ENCODE measurements around the gene FGD4.
"Not testable (repeated sequence)": the region's sequence is repeated elsewhere in the genome, so short reads cannot be mapped to it uniquely, and the experiment has no call there.

The FGD4 gene

GRCh38 chr12:32499048-32499447 is 99.7 kb downstream of the FGD4 start:
- DNase-seq: no peak

GRCh38 chr12:32501835-32502333 is 102.5 kb downstream of the FGD4 start:
- DNase-seq: peak; percentile 59

DNA sequence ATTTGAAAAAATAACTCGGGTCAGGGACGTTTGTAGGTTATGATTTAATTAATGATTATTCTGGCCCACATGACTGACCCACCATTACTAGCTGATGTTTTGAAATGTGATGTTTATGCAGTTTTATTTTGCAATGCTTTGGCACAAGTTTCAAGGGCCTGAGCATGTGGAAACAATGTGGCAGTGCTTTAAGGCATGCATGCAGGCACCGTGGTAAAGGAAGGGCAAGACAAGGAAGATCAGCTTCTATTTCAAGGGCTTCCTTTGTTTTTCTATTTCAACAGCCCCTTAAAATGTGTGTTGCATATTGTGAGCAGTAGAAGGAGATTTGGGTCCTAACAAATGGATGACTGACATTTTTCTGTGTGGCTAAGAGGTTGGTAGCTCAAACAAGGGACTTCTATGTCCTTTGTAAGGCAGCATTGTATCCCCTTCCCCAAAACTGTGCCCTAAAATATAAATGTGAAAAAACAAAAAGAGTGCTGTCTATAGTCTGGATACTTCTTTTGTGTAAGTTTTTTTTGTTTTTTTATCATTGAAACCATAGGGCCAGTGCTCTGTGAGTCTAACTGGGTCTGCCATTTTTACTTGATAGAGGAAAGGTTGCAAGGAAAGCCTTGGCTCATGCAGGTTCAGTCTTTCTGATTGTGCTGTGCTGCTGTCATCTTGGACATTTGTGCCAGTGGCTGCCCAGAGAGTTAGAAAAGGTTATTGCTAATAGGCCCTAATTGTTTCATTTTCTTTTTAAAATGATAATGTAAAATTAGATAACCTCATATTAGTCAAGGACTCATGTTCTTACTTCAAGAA is 103.5 kb downstream of the FGD4 start:
- no peak for DNase-seq

- DNase-seq: no peak
Measured at GRCh38 chr12:32503730-32504129, 104.4 kb downstream of the FGD4 start.

GRCh38 chr12:32504591-32504990 is 105.2 kb downstream of the FGD4 start:
- no peak for DNase-seq

DNA sequence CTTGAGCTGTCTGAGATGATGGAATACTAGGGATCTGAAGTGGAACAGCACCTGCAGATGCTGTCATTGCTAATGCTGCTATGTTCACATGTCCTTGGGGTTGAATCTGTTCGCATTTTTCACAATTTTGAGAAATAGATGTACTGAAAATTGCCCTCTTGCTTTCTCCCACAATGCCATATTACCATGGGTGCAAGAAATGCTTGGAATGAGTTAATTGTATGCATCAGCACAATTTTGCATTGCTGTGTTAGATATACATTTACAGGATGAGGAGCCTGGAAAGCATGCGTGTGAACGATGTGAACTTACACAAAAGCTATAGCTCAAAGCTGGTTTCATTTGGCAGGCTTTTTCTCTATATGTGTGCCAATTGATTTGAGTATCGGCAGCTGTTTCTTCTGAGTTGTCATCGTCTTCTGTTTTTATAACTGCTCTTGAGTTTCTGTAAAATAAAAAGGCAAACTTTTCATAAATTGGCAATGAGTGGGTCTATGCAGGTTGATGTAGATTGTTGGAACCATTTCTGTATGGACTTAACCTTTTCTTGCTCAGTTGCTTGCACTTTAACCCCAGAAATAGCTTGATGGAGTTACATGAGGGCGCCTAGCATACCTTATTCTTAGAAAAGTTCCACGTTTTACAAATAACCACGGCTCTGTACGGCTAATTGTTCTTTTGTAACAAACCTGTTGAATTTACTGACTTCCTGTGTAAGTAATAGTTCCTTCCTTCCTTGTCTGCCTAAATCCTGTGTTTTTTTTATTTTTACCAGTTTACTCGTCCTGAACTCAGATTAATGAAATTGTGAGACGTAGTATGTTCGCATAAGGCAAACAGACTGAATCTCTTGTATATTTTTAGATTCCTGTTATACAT is 105.9 kb downstream of the FGD4 start:
- no peak for DNase-seq

GRCh38 chr12:32507096-32507941 is 108.0 kb downstream of the FGD4 start:
- not testable (repeated sequence) for DNase-seq

DNA sequence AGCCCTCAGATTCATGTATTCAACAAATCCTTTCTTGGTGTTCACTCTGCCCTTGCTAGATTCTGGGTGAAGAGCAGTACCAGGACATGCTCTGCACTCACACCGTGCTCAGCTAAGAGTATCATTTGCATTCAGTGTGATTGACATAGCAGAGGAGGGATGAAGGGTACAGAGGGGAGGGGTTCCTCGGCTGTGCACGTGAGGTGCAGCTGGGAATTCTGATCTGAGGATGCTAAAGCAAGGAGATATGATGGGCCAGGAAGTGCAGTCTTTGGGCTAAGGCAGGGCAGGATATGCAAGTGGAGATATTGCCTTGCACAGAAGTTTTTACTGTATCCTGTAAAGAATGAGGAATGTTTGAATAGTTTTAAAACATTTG is 108.6 kb downstream of the FGD4 start:
- DNase-seq: no peak

DNA sequence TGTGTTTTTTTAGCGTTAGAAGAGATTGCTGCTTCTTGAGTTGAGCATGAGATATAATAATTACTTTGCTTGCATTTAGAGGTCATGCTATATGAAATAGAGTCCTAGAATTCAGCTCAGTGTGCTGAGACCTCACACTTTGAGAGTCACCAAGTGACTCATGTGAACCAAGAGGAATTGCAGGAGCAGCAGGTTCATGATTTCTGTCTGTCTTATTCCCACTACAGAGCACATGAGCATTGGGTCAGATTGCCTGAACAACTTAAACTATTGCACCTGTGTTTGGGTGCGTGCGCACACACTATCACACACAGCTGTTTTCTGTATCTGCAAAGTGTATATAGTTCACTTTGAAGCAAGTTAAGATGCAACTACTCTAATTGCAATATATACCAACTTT is 109.3 kb downstream of the FGD4 start:
- DNase-seq: no peak

DNA sequence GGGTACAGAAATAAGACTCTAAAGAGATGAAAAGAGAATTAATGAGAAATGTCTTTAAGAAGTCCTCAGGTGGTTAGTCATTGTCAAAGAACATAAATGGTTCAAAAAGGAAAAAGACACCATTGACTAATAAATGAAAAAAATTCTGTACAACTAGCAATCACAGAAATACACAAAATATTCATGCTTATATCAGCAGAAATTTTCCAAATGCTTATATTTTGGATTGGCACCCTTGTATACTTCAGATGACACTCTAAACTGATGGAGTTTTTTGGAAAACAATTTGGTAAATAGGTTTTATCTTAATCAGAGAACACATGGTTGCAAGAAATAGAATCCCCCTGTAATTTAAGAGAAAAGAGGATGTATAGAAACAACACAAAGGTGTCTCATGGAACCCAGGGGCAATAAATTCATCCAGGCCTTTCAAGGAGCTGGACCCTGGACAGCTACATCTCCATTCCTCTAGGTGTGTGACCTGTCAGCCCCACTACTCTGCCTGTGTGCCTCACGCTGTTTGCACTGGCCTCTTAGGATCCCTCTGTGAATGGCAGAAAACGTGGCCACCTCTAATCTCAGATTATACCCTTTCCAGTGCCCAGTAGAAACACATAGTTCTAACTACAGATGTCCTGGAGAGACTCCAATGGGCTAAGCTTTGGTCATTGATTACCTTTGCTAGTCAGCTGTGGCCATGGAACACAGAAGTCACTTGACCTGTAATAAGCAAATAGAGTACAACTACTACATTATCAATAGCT is 110.2 kb downstream of the FGD4 start:
- DNase-seq: no peak

DNA sequence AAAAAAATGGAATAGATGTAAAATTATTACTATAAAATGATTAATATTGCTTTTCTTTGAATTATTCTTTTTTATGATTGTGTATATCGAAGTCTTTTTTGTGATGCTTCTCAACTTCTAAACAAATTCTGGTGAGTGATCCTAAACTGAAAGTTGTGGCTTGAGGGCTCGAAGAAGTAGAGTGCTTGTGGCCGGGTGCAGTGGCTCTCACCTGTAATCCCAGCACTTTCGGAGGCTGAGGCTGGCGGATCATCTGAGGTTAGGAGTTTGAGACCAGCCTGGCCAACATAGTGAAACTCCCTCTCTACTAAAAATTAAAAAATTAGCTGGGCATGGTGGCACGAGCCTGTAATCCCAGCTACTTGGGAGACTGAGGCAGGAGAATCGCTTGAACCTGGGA is 112.6 kb downstream of the FGD4 start:
- not testable (repeated sequence) for DNase-seq

DNA sequence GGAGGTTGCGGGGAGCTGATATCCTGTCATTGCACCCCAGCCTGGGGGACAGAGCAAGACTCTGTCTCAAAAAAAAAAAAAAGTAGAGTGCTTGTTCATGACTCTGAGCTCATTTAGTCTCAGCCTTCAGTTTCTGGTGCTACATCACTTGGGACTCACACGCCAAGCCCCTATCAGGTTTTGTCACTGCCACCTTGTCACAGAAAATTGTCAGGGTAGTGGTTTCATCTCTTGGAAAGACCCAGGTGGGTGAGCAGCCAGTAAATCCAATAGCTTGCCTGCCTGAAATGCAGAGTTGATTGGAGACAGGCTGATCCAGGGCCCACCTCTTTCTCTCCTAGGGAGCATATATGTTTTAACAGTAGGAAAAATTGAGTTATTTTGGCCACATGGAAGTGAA is 113.0 kb downstream of the FGD4 start:
- no peak for DNase-seq

GRCh38 chr12:32512910-32513309 is 113.6 kb downstream of the FGD4 start:
- no peak for DNase-seq

GRCh38 chr12:32515137-32515873 is 115.9 kb downstream of the FGD4 start:
- no peak for DNase-seq

GRCh38 chr12:32516230-32516629 is 116.9 kb downstream of the FGD4 start:
- DNase-seq: no peak

DNA sequence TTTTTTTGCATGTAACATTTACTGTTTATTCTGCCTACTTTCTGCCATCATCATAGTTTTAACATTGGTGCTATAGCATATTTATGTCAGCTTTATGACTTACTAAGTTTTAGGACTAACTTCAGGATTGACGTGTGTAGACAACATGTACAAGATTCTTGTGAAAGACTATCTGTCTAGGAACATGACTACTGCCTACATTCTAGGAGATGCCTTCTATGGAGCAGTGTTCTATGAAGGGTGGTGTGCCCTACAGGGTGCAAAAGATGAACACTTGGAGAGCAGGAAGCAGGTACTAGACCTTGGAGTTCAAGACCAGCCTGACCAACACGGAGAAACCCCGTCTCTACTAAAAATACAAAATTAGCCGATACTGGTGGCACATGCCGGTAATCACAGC is 118.6 kb downstream of the FGD4 start:
- DNase-seq: no peak

DNA sequence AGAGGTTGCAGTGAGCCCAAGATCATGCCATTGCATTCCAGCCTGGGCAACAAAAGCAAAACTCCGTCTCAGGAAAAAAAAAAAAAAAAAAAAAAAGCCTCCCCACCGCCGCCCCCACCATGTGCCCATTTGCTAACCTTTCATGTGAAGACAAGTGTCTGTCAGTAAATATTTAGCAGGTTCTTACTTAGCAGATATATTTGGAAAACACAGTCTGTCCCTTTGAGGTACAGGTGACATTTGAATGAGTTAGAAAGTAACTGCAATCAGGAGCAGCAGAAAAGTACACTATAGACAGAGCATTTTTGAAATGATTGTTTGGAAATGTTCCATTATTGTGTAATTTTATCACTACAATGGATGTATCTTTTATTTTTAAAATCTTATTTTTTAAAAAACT is 119.7 kb downstream of the FGD4 start:
- no peak for DNase-seq

DNA sequence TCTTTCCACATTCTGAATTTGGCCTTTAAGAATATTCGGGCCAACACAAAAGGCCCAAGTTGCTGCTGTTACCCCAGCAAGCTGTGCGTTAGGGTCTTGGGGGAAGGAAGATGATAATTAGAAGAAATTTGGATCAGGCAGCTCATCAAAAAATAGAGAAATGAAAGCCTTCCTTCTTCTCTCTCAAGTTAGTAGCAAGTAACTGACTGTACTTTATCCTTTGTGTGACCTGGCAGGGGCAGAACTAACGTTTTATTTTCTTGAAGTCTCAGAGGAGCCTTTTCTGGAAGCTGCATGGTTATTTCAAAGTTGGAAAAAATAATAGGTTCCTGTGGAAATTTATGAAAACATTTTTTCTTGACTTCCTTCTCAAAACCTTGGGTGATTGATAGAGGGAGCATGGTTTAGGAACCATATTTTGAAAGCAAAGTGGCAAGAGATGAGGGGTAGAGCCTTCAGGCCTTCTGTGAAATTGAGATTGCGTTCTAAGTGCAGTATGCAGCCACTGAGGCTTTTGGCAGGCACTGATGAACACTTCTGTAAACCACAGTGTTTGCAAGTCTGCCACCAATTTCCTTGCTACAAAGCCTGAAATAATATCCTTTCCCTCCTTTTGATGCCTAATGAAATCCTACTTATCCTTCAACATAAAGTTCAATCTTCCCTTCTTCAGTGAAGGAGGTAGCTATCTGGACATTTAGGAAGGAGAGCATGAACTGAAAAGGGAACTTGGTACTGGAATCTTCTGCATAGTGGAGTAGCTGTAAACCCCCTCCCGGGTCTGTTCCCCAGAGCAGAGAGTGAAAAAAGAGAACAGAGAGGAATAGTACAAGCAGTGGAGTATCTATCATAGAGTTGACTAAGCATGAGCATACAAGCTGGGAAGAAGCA is 123.2 kb downstream of the FGD4 start:
- DNase-seq: no peak

- not testable (repeated sequence) for DNase-seq
Measured at GRCh38 chr12:32525802-32526201, 126.4 kb downstream of the FGD4 start.

DNA sequence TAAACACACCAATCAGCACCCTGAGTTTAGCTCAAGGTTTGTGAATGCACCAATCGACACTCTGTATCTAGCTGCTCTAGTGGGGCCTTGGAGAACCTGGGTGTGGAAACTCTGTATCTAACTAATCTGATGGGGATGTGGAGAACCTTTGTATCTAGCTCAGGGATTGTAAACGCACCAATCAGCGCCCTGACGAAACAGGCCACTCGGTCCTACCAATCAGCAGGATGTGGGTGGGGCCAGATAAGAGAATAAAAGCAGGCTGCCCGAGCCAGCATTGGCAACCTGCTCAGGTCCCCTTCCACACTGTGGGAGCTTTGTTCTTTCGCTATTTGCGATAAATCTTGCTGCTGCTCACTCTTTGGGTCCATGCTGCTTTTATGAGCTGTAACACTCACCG is 127.0 kb downstream of the FGD4 start:
- not testable (repeated sequence) for DNase-seq
